ENCODE measurements around the gene CLSTN3.
A peak's percentile ranks its signal among the peaks of the same experiment; 100 is the strongest.
"Not testable (repeated sequence)": the region's sequence is repeated elsewhere in the genome, so short reads cannot be mapped to it uniquely, and the experiment has no call there.

CLSTN3 gene

GRCh38 chr12:7154042-7154441 is 23.9 kb downstream of the CLSTN3 start:
- no peak for DNase-seq

- DNase-seq: no peak
Measured at GRCh38 chr12:7154901-7155470, 24.8 kb downstream of the CLSTN3 start.

GRCh38 chr12:7155471-7156034 is 25.4 kb downstream of the CLSTN3 start:
- no peak for DNase-seq

GRCh38 chr12:7156259-7157197 is 26.4 kb downstream of the CLSTN3 start:
- no peak for DNase-seq

GRCh38 chr12:7157391-7157790 is 27.2 kb downstream of the CLSTN3 start:
- DNase-seq: no peak

- no peak for DNase-seq
Measured at GRCh38 chr12:7158781-7159609, 28.8 kb downstream of the CLSTN3 start.

GRCh38 chr12:7160183-7160582 is 30.0 kb downstream of the CLSTN3 start:
- DNase-seq: no peak

GRCh38 chr12:7161327-7161726 is 31.2 kb downstream of the CLSTN3 start:
- no peak for DNase-seq

GRCh38 chr12:7161811-7162210 is 31.6 kb downstream of the CLSTN3 start:
- no peak for DNase-seq

- peak; percentile 24 for DNase-seq
Measured at GRCh38 chr12:7162691-7163114, 32.5 kb downstream of the CLSTN3 start.

GRCh38 chr12:7169951-7170350 is 39.8 kb downstream of the CLSTN3 start:
- no peak for DNase-seq

GRCh38 chr12:7171854-7172253 is 41.7 kb downstream of the CLSTN3 start:
- no peak for DNase-seq

- no peak for DNase-seq
Measured at GRCh38 chr12:7175493-7175892, 45.3 kb downstream of the CLSTN3 start.

GRCh38 chr12:7176595-7176994 is 46.4 kb downstream of the CLSTN3 start:
- DNase-seq: no peak

- no peak for DNase-seq
Measured at GRCh38 chr12:7178481-7178880, 48.3 kb downstream of the CLSTN3 start.

- DNase-seq: no peak
Measured at GRCh38 chr12:7180685-7181084, 50.5 kb downstream of the CLSTN3 start.

- not testable (repeated sequence) for DNase-seq
Measured at GRCh38 chr12:7186058-7186457, 55.9 kb downstream of the CLSTN3 start.

GRCh38 chr12:7188562-7189397 is 58.6 kb downstream of the CLSTN3 start:
- peak; percentile 75 for DNase-seq

GRCh38 chr12:7189398-7190267 is 59.5 kb downstream of the CLSTN3 start, which contains the start of gene PEX5:
Gene PEX5, plus strand, starts transcription at chr12:7189686. Its CDS starts 692 bp downstream, at chr12:7190378.
- DNase-seq: peak; percentile 90

GRCh38 chr12:7190268-7191055 is 60.3 kb downstream of the CLSTN3 start:
- no peak for DNase-seq
